H1 (cell line): ENCODE data around the gene TAGLN2. TPM values are rescaled to one million over a fixed set of nuclear protein-coding genes. Genes with fewer than 3 reads are reported as not detected.
"Not testable (repeated sequence)": the region's sequence is repeated elsewhere in the genome, so short reads cannot be mapped to it uniquely, and the experiment has no call there.

Experiments
- CTCF ChIA-PET: fragments of 300-600 bp; sonication (Branson Sonifier 250); formaldehyde crosslinking; loops from one replicate; lab custom pipeline; 2021; ENCODE audit not compliant: partially characterized antibody; lab: Charles Lee
- POLR2A ChIA-PET: fragments of 300-600 bp; sonication (Branson Sonifier 250); formaldehyde crosslinking; loops from one replicate; lab custom pipeline; 2021; ENCODE audit warnings: inconsistent platforms; ENCODE audit not compliant: partially characterized antibody; lab: Charles Lee
- DNase-seq, 2 experiments: peaks; one replicate each; pipeline versions ENCODE4 v3.0.0 to v3.0.0-alpha.2; 2010 to 2022; ENCODE audit warnings: low spot score in 2 of 2, low read depth in 1 of 2, mixed read lengths in 1 of 2
- FAIRE-seq: peaks from 2 replicates; lab custom pipeline; 2011; peaks lifted over from hg19 to GRCh38; lab: Jason Lieb, UNC
- H2AFZ ChIP-seq: 2 replicates; pipeline ENCODE4 v1.8.1; 2012; ENCODE audit warnings: low read length, inconsistent platforms
- H2AK5ac ChIP-seq: 2 replicates; pipeline ENCODE4 v1.6.1; 2013; ENCODE audit warnings: low read depth, low read length
- H2BK120ac ChIP-seq: replicated peaks from 2 replicates; pipeline ENCODE3; 2013; ENCODE audit warnings: low read depth, low read length, inconsistent platforms
- H2BK12ac ChIP-seq: 2 replicates; pipeline ENCODE4 v1.6.1; 2013; ENCODE audit warnings: low read depth, low read length
- H2BK15ac ChIP-seq: 2 replicates; pipeline ENCODE4 v1.6.1; 2013; ENCODE audit warnings: low read length
- H2BK20ac ChIP-seq: 2 replicates; pipeline ENCODE4 v1.6.1; 2013; ENCODE audit warnings: low read length
- H2BK5ac ChIP-seq: 2 replicates; pipeline ENCODE4 v1.6.1; 2013; ENCODE audit warnings: low read depth, low read length
- H3K14ac ChIP-seq: 2 replicates; pipeline ENCODE4 v1.6.1; 2013; ENCODE audit warnings: inconsistent platforms; ENCODE audit not compliant: insufficient read length
- H3K18ac ChIP-seq: 2 replicates; pipeline ENCODE4 v1.6.1; 2013; ENCODE audit warnings: low read length; ENCODE audit errors: extremely low read depth
- H3K23ac ChIP-seq: 2 replicates; pipeline ENCODE4 v1.6.1; 2013; ENCODE audit warnings: inconsistent platforms; ENCODE audit not compliant: insufficient read length
- H3K23me2 ChIP-seq: 2 replicates; pipeline ENCODE4 v1.6.1; 2013; ENCODE audit warnings: low read depth, low read length
- H3K27ac ChIP-seq: 2 replicates; pipeline ENCODE4 v1.6.1; 2011; ENCODE audit warnings: low read depth, low read length, inconsistent platforms
- H3K27me3 ChIP-seq, 4 experiments: replicated peaks in 1 of 4; 1 replicate in 1 of 4; 2 replicates in 3 of 4; pipeline versions ENCODE4 v1.6.1 to v1.8.1; 2011 to 2013; ENCODE audit warnings: low read length in 3 of 4, mild to moderate bottlenecking in 3 of 4, inconsistent platforms in 2 of 4, mixed read lengths in 2 of 4, moderate library complexity in 1 of 4; ENCODE audit not compliant: control insufficient read depth in 3 of 4, insufficient read depth in 3 of 4; ENCODE audit errors: extremely low read depth in 1 of 4
- H3K36me3 ChIP-seq, 4 experiments: 2 replicates each; pipeline versions ENCODE4 v1.6.1 to v1.8.1; 2011 to 2013; ENCODE audit warnings: mild to moderate bottlenecking in 4 of 4, low read length in 3 of 4, moderate library complexity in 2 of 4, control low read depth in 1 of 4, inconsistent platforms in 1 of 4; ENCODE audit not compliant: insufficient read depth in 4 of 4, control insufficient read depth in 2 of 4
- H3K4ac ChIP-seq: replicated peaks from 2 replicates; pipeline ENCODE3; 2013; ENCODE audit warnings: low read length, low read depth, mixed read lengths, inconsistent platforms; ENCODE audit not compliant: insufficient read length
- H3K4me1 ChIP-seq, 4 experiments: replicated peaks in 1 of 4; 1 replicate in 1 of 4; 2 replicates in 3 of 4; pipeline versions ENCODE4 v1.6.1 to v1.8.1; 2011 to 2013; ENCODE audit warnings: low read length in 3 of 4, inconsistent platforms in 2 of 4, mixed read lengths in 1 of 4; ENCODE audit not compliant: insufficient read depth in 4 of 4, control insufficient read depth in 3 of 4
- H3K4me2 ChIP-seq, 2 experiments: 2 replicates each; pipeline versions ENCODE4 v1.6.1 to v1.8.1; 2011 to 2013; ENCODE audit warnings: low read depth in 2 of 2, low read length in 2 of 2, control low read depth in 1 of 2, inconsistent platforms in 1 of 2, mild to moderate bottlenecking in 1 of 2; ENCODE audit not compliant: insufficient read depth in 1 of 2
- H3K4me3 ChIP-seq, 4 experiments: fragments of 200-600, 300-600 bp in 1 of 4; sonication (generic), shearing (Covaris generic), sonication (Bioruptor Twin) in 1 of 4; 2 replicates each; pipeline versions ENCODE4 v1.5.1 to v1.8.1; 2011 to 2016; ENCODE audit warnings: low read length in 4 of 4, low read depth in 3 of 4, control low read depth in 2 of 4, inconsistent platforms in 2 of 4, mild to moderate bottlenecking in 2 of 4, mixed read lengths in 1 of 4, moderate library complexity in 1 of 4; ENCODE audit not compliant: insufficient read depth in 2 of 4; ENCODE audit errors: extremely low read depth in 1 of 4
- H3K56ac ChIP-seq: replicated peaks from 2 replicates; pipeline ENCODE3; 2013; ENCODE audit warnings: low read depth, mild to moderate bottlenecking, mixed read lengths, low read length, inconsistent platforms; ENCODE audit not compliant: insufficient read length
- H3K79me1 ChIP-seq: 2 replicates; pipeline ENCODE4 v1.6.1; 2013; ENCODE audit warnings: low read depth, low read length, control low read depth
- H3K79me2 ChIP-seq, 2 experiments: 2 replicates each; pipeline versions ENCODE4 v1.6.1 to v1.8.1; 2012 to 2013; ENCODE audit warnings: low read length in 2 of 2, mild to moderate bottlenecking in 2 of 2, inconsistent platforms in 1 of 2; ENCODE audit not compliant: insufficient read depth in 2 of 2, control insufficient read depth in 1 of 2
- H3K9ac ChIP-seq, 4 experiments: replicated peaks in 1 of 4; 1 replicate in 1 of 4; 2 replicates in 3 of 4; pipeline versions ENCODE4 v1.6.1 to v1.8.1; 2011 to 2013; ENCODE audit warnings: low read depth in 3 of 4, low read length in 3 of 4, control low read depth in 2 of 4, mild to moderate bottlenecking in 2 of 4, moderate library complexity in 2 of 4, inconsistent platforms in 1 of 4; ENCODE audit errors: extremely low read depth in 1 of 4
- H3K9me3 ChIP-seq, 2 experiments: 2 replicates each; pipeline versions ENCODE4 v1.6.1 to v1.8.1; 2012 to 2013; ENCODE audit warnings: mild to moderate bottlenecking in 2 of 2, moderate library complexity in 2 of 2, control low read depth in 1 of 2, inconsistent platforms in 1 of 2, low read depth in 1 of 2, low read length in 1 of 2, mixed read lengths in 1 of 2; ENCODE audit not compliant: insufficient read depth in 2 of 2
- H4K20me1 ChIP-seq, 2 experiments: replicated peaks in 1 of 2; 2 replicates each; pipeline versions ENCODE3 to v1.8.1; 2011 to 2013; ENCODE audit warnings: inconsistent platforms in 2 of 2, low read length in 2 of 2, mild to moderate bottlenecking in 1 of 2; ENCODE audit not compliant: insufficient read depth in 2 of 2, control insufficient read depth in 1 of 2
- H4K5ac ChIP-seq: 2 replicates; pipeline ENCODE4 v1.6.1; 2013; ENCODE audit warnings: low read length, low read depth, mixed read lengths, inconsistent platforms; ENCODE audit not compliant: insufficient read length
- H4K8ac ChIP-seq: 2 replicates; pipeline ENCODE4 v1.8.0; 2013; ENCODE audit warnings: mild to moderate bottlenecking, moderate library complexity, low read length, inconsistent platforms; ENCODE audit not compliant: insufficient read depth; ENCODE audit errors: extremely low read depth
- H4K91ac ChIP-seq: replicated peaks from 2 replicates; pipeline ENCODE3; 2013; ENCODE audit warnings: low read length, mixed read lengths, inconsistent platforms; ENCODE audit not compliant: insufficient read length
- BRCA1 ChIP-seq: IDR thresholded peaks from 2 replicates; pipeline ENCODE4 v1.6.1; 2012; ENCODE audit warnings: low read depth, low read length, improper control_type of control experiment
- GTF2F1 ChIP-seq: IDR thresholded peaks from 2 replicates; pipeline ENCODE4 v1.6.1; 2012; ENCODE audit warnings: low read depth, low read length, improper control_type of control experiment, borderline replicate concordance
- HDAC6 ChIP-seq: IDR thresholded peaks from one replicate; pipeline ENCODE4 v1.7.1; 2012; ENCODE audit warnings: low read depth, mild to moderate bottlenecking, inconsistent platforms, low read length, moderate library complexity
- KDM5A ChIP-seq: fragments of 200-600 bp; IDR thresholded peaks from 2 replicates; pipeline ENCODE4 v1.7.1; 2012; ENCODE audit warnings: mild to moderate bottlenecking, low read length, inconsistent platforms, mixed read lengths
- SUZ12 ChIP-seq: fragments of 200-600 bp; sonication (generic); IDR thresholded peaks from 2 replicates; pipeline ENCODE4 v1.6.1; 2012; ENCODE audit warnings: mild to moderate bottlenecking, inconsistent platforms, low read length, moderate library complexity, mixed read lengths
- WGBS, 2 experiments: shearing (Covaris generic) in 1 of 2; methylation state at CpG; one replicate each; pipeline versions ENCODE4 v1.1.6 to v1.1.7; 2013 to 2015; ENCODE audit warnings: low lambda C conversion rate in 2 of 2, mixed read lengths in 2 of 2, inconsistent platforms in 1 of 2, low coverage in 1 of 2, missing lambda C conversion rate in 1 of 2; ENCODE audit not compliant: insufficient replicate concordance in 2 of 2, insufficient coverage in 1 of 2, insufficient read length in 1 of 2; ENCODE audit errors: extremely low coverage in 1 of 2, missing lambda C conversion rate in 1 of 2; 5-methylcytosine and 5-hydroxymethylcytosine counted together
- polyA plus RNA-seq, 7 experiments: library from polyadenylated mRNA; depleted of rRNA in 3 of 7; stranded (reverse) in 5 of 7; unstranded in 2 of 7; fragments of >200 nt in 5 of 7; fragments of 200-250 nt in 2 of 7; gene quantifications; 1 replicate in 5 of 7; 2 replicates in 1 of 7; 4 replicates in 1 of 7; pipeline versions ENCODE4 v1.2.1 to v1.2.3, GENCODE V29; 2011 to 2013; ENCODE audit warnings: missing spikeins in 2 of 7, mixed read lengths in 2 of 7
- total RNA-seq: library from RNA; stranded (reverse); fragmentation: NEBNext Ultra II Directional; extraction: Animal tissue kit (Norgen Biotek cat#: 25700); gene quantifications from 2 replicates; pipeline ENCODE4 v1.2.1, GENCODE V29; 2021

TAGLN2 gene
- total and polyA plus RNA-seq, 2 of the 8 experiments (the other 6 are each of a cell fraction or from before 2014, with no cell fraction given) = 93.0 to 114 TPM

DNA sequence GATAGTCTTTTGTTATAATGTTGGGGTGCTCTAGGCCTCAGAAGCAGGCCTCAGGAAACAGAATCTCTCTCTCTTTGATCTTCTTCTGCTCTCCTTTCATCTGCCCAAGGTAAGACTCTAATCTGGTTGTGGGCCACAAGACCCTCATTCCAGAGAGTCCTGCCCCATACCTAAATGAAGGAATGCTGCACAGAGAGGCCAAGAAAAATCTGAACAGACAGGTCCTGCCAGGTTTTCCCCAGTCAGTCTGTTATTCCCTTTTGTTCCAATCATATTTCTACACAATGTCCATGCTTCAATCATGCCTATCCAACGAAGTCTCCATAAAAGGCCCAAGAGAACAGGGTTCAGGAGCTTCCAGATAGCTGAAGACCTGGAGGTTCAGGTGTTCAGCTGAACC is 18.3 kb downstream of the TAGLN2 start (continued):
- TF ChIP-seq SUZ12 (no peak), GTF2F1 (no peak), KDM5A (no peak), BRCA1 (no peak), HDAC6 (no peak)

DNA sequence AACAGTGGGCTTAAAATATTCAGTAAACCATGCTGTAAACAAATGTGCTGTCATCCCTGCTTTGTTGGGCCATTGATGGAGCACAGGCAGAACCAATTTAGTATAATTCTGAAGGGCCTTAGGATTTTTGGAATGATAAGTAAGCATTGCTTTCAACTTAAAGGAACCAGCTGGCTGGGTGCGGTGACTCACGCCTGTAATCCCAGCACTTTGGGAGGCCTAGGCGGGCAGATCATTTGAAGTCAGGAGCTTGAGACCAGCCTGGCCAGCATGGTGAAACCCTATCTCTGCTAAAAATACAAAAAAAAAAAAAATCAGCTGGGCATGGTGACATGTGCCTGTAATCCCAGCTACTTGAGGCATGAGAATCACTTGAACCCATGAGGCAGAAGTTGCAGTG is 21.3 kb downstream of the TAGLN2 start:
- FAIRE-seq, H3K27ac ChIP-seq, H3K18ac ChIP-seq, H2BK20ac ChIP-seq, H3K14ac ChIP-seq, H3K79me1 ChIP-seq, H4K8ac ChIP-seq, H3K4ac ChIP-seq, H3K36me3 ChIP-seq, H4K5ac ChIP-seq, DNase-seq, H3K9me3 ChIP-seq, H3K56ac ChIP-seq, H3K9ac ChIP-seq, H2AK5ac ChIP-seq, H2AFZ ChIP-seq, H2BK5ac ChIP-seq, H2BK120ac ChIP-seq, H3K23ac ChIP-seq, H3K4me2 ChIP-seq, POLR2A ChIA-PET, H3K27me3 ChIP-seq, H2BK12ac ChIP-seq, H3K23me2 ChIP-seq, H4K20me1 ChIP-seq, H3K4me3 ChIP-seq, H4K91ac ChIP-seq, H3K79me2 ChIP-seq, H2BK15ac ChIP-seq: not testable (repeated sequence)
- 65% methylated on average over 3 of the region's 3 CpGs; no CpG with 5 or more reads in 1 of the 2 experiments for WGBS, 2 experiments
- peaks cover 6 to 12% (median 7%) of the 10 kb centered on the region in 4 experiments for H3K4me1 ChIP-seq
- CTCF ChIA-PET = interaction anchor here (1.3 to 2.6 kb wide), 2 partner anchors 11 to 105 kb away, joined by 4 to 10 read pairs; no protein-coding TSS in a partner anchor
